DMS153 treated with DMSO at 0.1 percent for 48 hours (cell line): ENCODE data around the gene CLHC1.
"Not testable (repeated sequence)": the region's sequence is repeated elsewhere in the genome, so short reads cannot be mapped to it uniquely, and the experiment has no call there.

Experiments used
- DNase-seq: peaks from one replicate; lab custom pipeline; 2025; ENCODE audit not compliant: unreplicated experiment; lab: John Stamatoyannopoulos, UW

The CLHC1 gene

DNA sequence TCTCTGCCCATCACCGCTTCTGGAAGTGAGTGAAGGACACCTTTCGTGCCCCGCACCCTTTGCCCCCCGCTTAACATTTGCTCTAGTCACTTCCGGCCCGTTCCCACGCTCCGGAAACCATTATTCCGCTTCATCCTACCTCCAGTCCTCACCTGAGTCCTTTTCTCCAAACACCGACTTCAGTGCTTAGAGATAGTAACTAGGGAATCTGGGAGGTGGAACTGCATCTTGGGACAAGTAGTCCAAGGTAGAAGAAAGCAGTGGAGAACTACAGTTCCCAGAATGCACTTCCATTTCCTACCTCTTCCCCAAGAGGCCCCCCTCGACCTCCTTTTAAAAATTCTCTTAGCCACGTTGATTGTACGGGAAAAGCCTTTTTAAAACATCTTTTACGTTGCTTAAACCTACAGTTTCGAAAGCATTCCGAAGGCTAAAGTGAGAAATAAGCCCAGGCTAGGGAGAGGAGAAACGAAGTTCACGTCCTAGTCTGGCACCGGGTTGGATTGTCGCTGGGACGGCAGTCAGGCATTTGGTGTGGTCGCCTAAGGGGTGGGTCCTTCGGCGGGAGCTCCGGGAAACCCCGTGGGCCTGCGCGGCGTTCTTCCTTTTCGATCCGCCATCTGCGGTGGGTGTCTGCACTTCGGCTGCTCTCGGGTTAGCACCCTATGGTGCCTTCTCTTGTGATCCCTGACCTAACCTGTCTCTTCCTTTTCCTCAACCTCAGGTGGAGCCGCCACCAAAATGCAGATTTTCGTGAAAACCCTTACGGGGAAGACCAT lies at the start of gene CLHC1, which contains the start of gene RPS27A:
TSS of gene CLHC1 (minus strand) at position 210 of the 779 bp plus-strand sequence. CDS start 9,882 bp downstream, outside the sequence.
TSS of gene RPS27A (plus strand) at position 605 of the 779 bp plus-strand sequence. CDS start at position 742, 137 bp downstream.
- peak; percentile 98 for DNase-seq

DNA sequence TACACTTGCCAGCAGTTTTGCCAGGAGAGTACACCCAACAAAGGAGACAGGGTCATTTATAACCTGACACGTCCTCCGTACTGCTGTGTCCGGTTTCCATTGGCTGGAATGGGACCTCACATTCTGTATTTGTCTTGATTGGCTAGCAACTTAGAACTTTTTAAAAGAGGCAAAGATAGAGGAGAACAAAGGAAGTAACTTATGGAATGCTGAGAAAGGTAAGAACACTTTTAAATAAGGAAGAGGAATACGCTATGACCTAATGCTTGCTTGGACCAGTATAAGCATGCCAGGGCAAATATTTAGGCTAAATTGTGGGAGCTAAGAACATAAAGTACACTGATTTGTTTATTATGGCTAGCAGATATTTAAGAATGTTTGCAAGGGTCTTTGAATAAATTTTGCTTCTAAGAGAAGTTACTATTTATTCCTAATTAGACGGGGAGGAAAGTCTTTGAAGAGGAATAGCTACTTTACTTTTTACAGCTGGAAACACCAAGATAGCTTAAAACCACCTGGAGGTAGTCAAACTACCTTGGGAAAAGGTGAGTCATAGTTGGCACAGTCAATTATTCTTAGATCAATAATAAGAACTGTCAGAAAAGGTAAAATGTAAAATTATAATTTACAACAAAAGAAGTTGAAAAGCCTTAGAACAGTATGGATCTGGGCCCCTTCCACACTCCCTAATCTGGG lies 48.9 kb upstream of the CLHC1 start:
- DNase-seq, result not testable (repeated sequence)

DNA sequence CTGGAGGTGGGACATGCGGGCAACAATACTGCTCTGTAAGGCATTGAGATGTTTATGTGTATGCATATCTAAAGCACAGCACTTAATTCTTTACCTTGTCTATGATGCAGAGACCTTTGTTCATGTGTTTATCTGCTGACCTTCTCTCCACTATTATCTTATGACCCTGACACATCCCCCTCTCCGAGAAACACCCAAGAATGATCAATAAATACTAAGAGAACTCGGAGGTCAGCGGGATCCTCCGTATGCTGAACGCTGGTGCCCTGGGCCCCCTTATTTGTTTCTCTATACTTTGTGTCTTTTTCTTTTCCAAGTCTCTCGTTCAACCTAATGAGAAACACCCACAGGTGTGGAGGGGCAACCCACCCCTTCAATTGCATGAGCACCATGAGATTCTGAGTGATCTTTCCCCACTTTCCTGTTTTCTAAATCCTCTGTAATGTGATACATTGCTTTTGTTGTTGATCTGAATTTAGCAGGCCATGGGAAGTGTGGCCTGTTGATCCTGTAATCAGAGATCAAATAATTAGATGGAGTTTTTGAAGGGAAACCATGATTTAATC lies 47.8 kb upstream of the CLHC1 start:
- not testable (repeated sequence) for DNase-seq

DNA sequence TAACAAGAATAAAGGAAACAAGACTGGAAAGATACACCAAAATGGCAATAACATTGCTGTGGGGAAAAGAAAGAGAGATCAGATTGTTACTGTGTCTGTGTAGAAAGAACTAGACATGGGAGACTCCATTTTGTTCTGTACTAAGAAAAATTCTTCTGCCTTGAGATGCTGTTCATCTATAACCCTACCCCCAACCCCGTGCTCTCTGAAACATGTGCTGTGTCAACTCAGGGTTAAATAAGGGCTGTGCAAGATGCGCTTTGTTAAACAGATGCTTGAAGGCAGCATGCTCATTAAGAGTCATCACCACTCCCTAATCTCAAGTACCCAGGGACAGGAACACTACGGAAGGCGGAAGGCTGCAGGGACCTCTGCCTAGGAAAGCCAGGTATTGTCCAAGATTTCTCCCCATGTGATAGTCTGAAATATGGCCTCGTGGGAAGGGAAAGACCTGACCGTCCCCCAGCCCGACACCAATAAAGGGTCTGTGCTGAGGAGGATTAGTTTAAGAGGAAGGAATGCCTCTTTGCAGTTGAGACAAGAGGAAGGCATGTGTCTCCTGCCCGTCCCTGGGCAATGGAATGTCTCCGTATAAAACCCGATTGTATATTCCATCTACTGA lies 47.2 kb upstream of the CLHC1 start:
- not testable (repeated sequence) for DNase-seq

DNA sequence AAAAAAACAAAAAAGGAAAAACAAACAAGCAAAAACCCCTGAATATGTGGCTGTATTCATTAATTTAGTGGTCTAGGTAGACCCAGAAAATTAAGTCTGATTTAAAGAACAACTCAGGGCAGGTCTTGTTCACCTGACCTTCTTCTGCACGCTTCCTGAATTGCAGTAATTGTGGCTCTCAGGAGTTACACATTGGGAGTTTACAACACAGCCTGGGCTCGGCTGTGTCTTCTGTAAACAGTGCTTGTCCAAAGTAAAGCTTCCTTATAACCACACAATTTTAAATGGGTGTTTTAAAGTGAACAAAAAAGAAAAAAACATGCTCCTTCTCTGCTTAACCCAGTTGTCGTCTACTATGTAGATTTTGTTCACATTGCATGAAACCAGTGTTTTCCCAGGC lies 45.2 kb upstream of the CLHC1 start:
- no peak for DNase-seq

DNA sequence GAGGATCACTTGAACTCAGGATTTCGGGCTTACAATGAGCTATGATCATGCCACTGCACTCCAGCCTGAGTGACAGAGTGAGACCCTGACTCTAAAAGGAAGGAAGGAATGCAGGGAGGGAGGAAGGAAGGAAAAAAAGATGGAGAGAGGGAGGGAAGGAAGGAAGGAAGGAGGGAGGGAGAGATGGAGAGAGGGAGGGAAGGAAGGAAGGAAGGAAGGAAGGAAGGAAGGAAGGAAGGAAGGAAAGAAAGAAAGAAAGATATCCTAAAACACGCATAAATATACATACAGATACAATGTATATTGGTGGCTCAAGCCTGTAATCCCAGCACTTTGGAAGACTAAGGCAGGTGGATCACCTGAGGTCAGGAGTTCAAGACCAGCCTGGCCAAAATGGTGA lies 42.3 kb upstream of the CLHC1 start:
- not testable (repeated sequence) for DNase-seq

DNA sequence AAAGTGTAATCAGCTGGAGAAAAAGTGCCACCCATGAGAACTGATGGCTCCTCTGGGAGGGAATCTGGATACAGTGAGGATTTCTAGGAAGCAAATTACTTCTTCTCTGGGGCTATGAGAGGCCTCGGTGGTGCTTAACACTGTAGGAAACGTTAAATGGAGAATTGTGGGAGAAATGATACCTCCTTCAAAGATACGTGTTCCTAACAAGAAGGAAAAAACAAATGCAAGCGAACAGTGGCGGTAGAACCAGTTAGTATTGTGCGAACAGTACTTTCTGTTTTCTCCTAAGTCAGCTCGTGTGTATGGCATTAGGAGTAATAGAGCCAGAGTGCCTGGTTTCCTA lies 37.5 kb upstream of the CLHC1 start:
- no peak for DNase-seq

DNA sequence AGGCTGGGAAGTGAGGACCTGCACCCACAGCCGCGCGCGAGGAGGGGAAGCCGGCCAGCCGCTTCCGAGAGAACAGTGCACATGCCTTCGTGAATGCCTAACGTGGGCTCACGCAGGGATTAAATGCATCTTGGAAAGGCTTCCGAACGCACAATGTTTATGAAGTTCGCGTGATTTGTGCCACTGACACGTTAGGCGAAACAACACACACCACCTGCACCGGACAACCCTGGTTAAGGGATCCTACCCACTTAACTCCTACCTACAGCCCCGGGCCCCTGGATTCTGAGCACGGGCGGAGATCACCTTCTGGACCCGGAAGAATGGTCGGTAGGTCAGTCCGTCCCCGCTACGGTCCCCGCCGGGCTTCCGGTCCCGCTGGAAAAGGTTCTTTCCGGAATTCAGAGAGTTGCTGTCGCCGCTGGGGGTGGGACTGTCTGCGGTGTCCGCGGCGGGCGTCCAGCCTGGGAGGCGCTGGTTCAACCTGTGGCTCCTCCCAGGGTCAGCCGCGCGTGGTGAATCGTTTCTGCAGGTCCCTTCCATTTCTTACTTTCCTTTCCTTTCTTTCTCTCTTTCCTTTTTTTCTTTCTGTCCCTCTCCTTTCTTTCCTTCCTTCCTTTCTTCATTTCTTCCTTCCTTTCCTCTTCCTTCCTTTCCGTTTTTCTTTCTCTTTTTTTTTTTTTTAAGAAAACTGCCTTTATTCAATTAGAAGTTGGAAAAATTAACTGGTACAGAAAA lies 37.0 kb upstream of the CLHC1 start, which contains the start of gene MTIF2:
TSS of gene MTIF2 (minus strand) at position 325 of the 738 bp plus-strand sequence. CDS start 5,373 bp downstream, outside the sequence.
- peak; percentile 91 for DNase-seq

DNA sequence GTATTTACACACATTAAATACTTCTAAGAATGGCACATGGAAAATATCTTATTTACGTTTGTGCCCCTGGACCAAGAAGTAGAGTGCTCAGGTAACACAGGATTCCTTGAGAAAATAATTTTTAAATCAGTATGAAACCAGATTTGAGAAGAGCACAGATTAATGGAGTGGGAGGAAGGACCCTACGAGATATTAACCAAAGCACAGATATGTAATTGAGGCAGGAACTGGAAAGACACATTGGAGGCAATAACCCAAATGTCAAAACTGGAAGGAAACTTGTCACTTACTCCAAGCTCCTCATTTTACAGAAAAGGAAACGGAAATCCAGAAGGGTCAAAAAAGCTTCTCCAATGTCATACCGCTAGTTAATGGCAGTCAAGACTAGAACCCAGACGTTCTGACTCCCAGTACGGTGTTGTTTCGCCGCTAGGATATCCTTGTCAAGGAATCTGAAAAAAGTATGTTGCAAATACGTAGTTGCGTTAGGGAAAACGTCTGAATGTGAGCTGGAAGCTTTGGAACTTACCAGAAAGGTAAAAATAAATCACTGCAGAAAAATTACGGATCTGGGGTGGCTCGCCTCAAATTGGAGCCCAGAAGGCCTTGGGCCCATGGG lies 36.3 kb upstream of the CLHC1 start:
- DNase-seq, result no peak

DNA sequence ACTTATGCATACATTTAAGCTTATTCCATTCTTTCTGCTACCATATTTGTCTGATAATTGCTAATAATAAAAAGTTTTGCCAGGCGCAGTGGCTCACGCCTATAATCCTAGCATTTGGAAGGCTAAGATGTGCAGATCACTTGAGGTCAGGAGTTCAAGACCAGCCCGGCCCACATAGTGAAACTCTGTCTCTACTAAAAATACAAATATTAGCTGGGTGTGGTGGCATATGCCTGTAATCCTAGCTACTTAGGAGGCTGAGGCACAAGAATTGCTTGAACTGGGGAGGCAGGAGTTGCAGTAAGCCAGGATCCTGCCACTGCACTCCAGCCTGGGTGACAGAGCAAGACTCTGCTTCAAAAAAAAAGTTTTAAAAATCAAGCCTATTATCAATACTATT lies 27.5 kb upstream of the CLHC1 start:
- DNase-seq, result not testable (repeated sequence)

DNA sequence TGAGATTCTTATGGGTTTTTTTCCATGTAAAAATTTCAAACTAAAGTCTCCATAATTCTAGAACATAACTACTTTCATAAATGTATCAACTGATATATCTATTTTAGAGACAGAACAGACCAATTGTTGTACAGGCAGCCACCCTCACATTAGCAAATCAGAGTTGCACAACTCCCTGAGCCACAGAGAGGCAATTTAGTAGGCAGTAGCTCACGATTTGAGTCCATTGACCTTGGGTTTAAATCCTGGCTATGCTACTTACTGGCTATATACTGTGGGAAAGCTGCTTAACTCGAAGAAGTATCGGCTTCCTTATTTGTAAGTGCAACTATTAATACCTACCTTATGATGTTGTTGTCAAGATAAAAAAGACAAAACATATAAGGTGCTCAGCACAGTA lies 20.7 kb upstream of the CLHC1 start:
- DNase-seq, result no peak

DNA sequence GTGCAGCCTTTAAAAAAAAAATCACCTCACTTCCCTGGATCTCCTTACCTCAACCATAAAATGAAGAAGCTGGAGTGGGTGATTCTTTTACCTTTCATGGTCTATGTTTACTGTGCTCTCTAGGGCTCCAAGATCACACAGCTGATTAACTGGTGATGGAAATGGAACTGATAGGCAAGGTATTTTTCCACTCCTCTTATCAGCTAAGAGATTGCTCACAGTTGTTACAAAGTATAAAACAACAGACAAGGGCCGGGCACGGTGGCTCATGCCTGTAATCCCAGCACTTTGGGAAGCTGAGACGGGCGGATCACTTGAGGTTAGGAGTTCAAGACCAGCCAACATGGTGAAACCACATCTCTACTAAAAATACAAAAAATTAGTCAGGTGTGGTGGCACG lies 14.9 kb upstream of the CLHC1 start:
- no peak for DNase-seq

DNA sequence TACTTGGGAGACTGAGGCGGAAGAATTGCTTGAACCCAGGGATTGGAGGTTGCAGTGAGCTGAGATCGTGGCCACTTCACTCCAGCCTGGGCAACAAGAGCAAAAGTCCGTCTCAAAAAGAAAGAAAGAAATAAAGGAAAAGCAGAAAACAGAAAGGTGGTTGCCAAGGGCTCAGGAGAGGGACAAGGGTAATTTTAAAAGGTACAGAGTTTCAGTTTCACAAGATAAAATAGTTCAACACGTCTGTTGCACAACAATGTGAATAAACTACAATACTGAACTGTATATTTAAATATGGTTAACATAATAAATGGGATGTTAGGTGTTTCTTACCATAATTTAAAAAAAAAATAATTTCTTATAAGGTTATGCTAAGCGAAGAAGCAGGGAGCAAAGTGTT lies 13.3 kb upstream of the CLHC1 start:
- DNase-seq, result no peak

DNA sequence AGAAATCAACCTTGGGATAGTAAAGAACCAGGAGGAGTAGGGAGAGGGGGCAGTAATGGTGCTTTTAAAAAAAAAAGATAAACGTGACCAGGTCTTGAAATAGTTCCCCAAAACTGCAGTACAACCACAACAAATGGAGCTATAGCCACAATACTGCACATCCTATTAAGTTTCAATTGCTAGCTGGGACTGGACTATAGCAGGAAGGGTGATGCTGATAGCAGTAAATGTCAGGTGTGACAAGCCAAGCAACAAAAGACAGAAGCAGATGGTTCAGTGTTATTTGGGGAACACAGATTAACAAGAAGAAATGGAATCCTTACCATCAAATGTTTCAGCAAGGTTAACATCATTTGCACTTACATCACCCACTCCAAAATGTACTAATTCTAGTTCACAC lies 10.5 kb upstream of the CLHC1 start:
- no peak for DNase-seq

DNA sequence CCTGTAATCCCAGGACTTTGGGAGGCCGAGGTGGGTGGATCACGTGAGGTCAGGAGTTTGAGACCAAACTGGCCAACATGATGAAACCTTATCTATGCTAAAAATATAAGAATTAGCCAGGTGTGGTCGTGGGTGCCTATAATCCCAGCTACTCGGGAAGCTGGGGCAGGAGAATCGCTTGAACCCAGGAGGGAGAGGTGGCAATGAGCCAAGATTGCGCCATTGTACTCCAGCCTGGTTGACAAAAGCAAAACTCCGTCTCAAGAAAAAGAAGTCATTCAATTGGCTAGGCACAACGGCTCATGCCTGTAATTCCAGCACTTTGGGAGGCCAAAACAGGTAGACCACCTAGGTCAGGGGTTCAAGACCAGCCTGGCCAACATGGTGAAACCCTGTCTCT lies 9.5 kb upstream of the CLHC1 start:
- DNase-seq, result not testable (repeated sequence)

DNA sequence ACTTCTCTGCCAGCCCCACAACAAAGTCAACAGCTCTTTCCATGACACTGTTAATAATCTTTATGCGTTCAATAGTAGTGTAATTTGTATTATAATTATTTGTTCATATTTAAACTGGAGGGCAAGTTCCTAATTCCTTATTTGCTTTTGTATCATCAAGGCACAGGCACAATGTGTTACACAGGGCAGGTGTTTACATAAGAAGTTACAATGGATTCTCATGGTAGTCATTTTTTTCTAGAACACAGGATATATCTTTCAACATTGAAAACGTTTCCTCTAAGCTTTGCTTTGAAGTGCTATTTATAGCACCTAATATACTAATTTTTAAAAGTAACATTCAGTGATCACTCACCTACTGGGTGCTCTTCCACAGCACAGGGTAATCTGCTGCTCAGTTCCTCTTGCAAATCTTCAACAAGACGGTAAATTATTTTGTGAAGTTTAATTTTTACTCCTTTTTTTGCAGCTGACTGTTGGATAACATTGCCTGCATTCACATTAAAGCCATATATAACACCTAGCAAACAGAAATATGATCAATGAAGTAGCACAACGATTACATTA lies 7.6 kb upstream of the CLHC1 start:
- no peak for DNase-seq

DNA sequence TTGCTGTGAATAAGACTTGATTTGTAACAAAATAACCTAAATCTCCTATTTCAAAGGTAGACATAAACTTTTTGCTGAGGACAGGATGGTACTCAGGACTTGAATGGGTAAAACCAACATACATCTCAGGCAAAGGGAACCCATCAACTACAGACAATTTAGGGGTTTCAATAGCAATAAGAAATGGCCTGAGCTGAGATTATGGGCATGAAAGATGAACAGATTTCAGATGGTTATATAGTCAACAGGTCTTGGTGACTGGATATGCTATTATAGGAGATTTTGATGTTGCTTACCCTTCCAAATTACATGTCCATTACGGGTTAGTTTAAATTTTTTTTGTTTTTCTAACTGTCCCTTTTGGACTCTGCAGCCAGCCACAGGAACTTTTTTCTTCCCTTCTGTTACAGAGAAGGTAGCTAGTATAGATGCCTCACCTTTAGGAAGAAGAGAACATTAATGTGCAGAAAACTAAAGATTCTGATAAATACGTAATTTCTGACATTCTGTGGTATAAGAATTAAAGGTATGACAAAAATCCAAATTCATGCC lies 5.0 kb upstream of the CLHC1 start:
- no peak for DNase-seq

DNA sequence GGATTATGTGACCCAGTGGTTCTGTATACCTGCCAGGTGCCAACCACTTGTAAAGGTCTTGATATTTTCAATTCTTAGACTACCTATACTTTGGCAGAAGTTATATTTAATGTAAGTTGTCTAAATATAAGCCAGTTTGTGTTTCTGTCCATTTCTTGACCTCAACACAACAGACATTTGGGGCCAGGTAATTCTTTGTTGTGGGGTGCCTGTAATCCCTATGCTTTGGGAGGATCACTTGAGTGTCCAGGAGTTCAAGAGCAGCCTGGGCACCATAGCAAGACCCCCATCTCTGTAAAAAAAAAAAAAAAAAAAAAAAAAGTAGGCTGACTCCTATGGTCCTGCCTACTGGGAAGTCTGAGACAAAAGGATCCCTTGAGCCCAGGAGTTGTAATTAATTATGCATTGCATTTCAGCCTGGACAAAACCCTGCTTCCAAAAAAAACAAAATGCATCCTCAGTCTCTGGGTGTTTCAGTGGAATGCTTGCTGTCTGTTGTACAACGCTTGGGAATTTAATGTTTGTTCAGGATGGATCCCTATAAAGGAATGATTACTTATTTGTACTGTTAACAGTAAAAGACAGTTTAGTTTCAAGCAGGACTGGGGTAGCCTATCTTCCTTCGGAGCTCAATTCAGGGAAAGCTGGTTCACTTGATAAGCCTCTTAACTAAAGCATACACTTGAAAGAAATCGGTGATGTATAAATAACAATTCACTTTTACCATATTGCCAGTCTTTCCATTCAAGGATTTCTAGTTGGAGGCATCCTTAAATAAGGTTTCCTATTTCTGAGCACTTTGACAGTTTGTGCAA lies 3.8 kb upstream of the CLHC1 start:
- no peak for DNase-seq

DNA sequence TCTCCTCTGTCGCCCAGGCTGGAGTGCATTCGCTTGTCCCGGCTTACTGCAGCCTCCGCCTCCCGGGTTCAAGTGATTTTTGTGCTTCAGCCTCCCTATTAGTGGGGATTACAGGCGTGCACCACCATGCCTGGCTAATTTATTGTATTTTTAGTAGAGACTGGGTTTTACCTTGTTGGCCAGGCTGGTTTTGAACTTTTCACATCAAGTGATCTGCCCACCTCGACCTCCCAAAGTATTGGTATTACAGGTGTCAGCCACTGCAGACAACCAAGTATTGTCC lies 1.5 kb upstream of the CLHC1 start:
- no peak for DNase-seq
